Left ventricle myocardium inferior (tissue), 1 donor: Measurements from ENCODE around the gene ASTL. TPM values are rescaled to one million over a fixed set of nuclear protein-coding genes. Genes with fewer than 3 reads are reported as not detected.

Experiments
- DNase-seq: peaks from one replicate; pipeline ENCODE4 v3.0.0-alpha.2; 2020
- H3K27ac ChIP-seq: fragments of 200-600 bp; replicated peaks from 2 replicates; pipeline ENCODE4 v1.8.0; 2021
- H3K27me3 ChIP-seq: fragments of 200-600 bp; 2 replicates; pipeline ENCODE4 v1.8.0; 2021; ENCODE audit warnings: low read depth
- H3K36me3 ChIP-seq: fragments of 200-600 bp; 2 replicates; pipeline ENCODE4 v1.8.0; 2021
- H3K4me1 ChIP-seq: fragments of 200-600 bp; 2 replicates; pipeline ENCODE4 v1.8.0; 2021
- H3K4me3 ChIP-seq: fragments of 200-600 bp; 2 replicates; pipeline ENCODE4 v1.8.0; 2021; ENCODE audit warnings: mild to moderate bottlenecking, moderate library complexity
- H3K9me3 ChIP-seq: fragments of 200-600 bp; replicated peaks from 2 replicates; pipeline ENCODE4 v1.8.0; 2021
- CTCF ChIP-seq: fragments of 200-600 bp; IDR thresholded peaks from 2 replicates; pipeline ENCODE4 v1.8.0; 2021; ENCODE audit warnings: antibody characterized with exemption, mild to moderate bottlenecking, borderline replicate concordance
- intact Hi-C: fragments of 100-400 bp; cut with micrococcal nuclease; formaldehyde crosslinking; loops from one replicate; pipeline ENCODE4 v1.11.0; 2022
- total RNA-seq: library from RNA; stranded (reverse); fragmentation: NEBNext Ultra II Directional; extraction: Animal tissue kit (Norgen Biotek cat#: 25700); gene quantifications from one replicate; pipeline ENCODE4 v1.2.1, GENCODE V29; 2021
- donor health status: DM: no; HTN: yes; CAD: no; lungs with severe emphysema.

The ASTL gene
- total RNA-seq, 1 donor from 2014 or later: not detected

GRCh38 chr2:96093528-96093927 is 44.8 kb downstream of the ASTL start:
- TF ChIP-seq CTCF: no peak

GRCh38 chr2:96092951-96093350 is 45.4 kb downstream of the ASTL start:
- no peak for TF ChIP-seq CTCF
- intact Hi-C loops: no loop called here
- Histone ChIP-seq H3K9me3 (no peaks in the 10 kb centered on the region), H3K4me3 (no peak overlapping the region), H3K36me3 (no peaks in the 10 kb centered on the region), H3K27ac (no peak overlapping the region), H3K27me3 (no peaks in the 10 kb centered on the region), H3K4me1 (peaks cover 49% of the 10 kb centered on the region)
- DNase-seq: no peak

More at GRCh38 chr2:96093528-96093927, 44.8 kb downstream of the ASTL start:
- Histone ChIP-seq H3K4me3 (no peak overlapping the region), H3K27ac (no peak overlapping the region), H3K36me3 (no peaks in the 10 kb centered on the region), H3K27me3 (no peaks in the 10 kb centered on the region), H3K4me1 (peaks cover 55% of the 10 kb centered on the region), H3K9me3 (no peaks in the 10 kb centered on the region)
- DNase-seq: no peak
- intact Hi-C loops: no loop called here

- H3K9me3 ChIP-seq: no peaks in the 10 kb centered on the region
Measured at GRCh38 chr2:96092573-96092877, 45.8 kb downstream of the ASTL start.

GRCh38 chr2:96091711-96092572 is 46.4 kb downstream of the ASTL start:
- Histone ChIP-seq H3K4me3 (no peak overlapping the region), H3K27ac (no peak overlapping the region), H3K4me1 (peaks cover 44% of the 10 kb centered on the region), H3K9me3 (no peaks in the 10 kb centered on the region), H3K36me3 (no peaks in the 10 kb centered on the region), H3K27me3 (no peaks in the 10 kb centered on the region)
- TF ChIP-seq CTCF: no peak
- DNase-seq: peak; percentile 14
- intact Hi-C loops: no loop called here

More at GRCh38 chr2:96092573-96092877, 45.8 kb downstream of the ASTL start:
- Histone ChIP-seq H3K36me3 (no peaks in the 10 kb centered on the region), H3K4me1 (peaks cover 44% of the 10 kb centered on the region), H3K27ac (no peak overlapping the region), H3K4me3 (no peak overlapping the region), H3K27me3 (no peaks in the 10 kb centered on the region)
- intact Hi-C loops: no loop called here
- no peak for DNase-seq
- no peak for TF ChIP-seq CTCF

GRCh38 chr2:96091141-96091710 is 47.1 kb downstream of the ASTL start:
- Histone ChIP-seq H3K4me1 (peaks cover 44% of the 10 kb centered on the region), H3K27ac (no peak overlapping the region), H3K4me3 (no peak overlapping the region), H3K36me3 (no peaks in the 10 kb centered on the region), H3K9me3 (no peaks in the 10 kb centered on the region), H3K27me3 (no peaks in the 10 kb centered on the region)
- TF ChIP-seq CTCF: no peak
- intact Hi-C loops: no loop called here
- DNase-seq: peak; percentile 13
